GM19395 (cell line): ENCODE results near the gene AGTPBP1.

Experiments
- ATAC-seq: cut with Tn5 transposase; IDR thresholded peaks from one replicate; pipeline ENCODE4 v1.9.1; 2021; ENCODE audit warnings: mild to moderate bottlenecking, moderate library complexity; ENCODE audit not compliant: unreplicated experiment

AGTPBP1 gene

GRCh38 chr9:85508616-85509015, 233.1 kb downstream of the AGTPBP1 start:
- ATAC-seq, result no peak

DNA sequence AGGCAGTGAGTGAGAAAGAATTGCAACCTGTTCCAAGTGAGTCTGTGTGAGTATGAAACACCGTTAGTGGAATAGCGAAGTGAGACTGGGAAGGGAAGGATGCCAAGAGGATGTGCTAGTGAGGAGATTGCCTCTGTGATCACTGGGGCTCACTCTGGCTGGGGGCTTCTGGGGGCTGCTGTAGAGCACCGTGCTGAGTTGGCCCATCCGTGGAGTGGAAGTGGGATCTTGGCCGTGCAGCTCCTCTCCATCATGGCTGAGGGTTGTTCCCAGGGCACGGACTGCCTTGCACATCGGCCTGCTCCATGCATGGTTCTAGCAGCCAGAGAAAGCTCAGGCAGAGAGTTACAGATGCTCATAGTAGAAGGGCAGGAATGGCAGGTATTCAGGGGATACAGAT, 236.1 kb downstream of the AGTPBP1 start:
- ATAC-seq, result no peak

- ATAC-seq, result no peak
These were observed 238.7 kb downstream of the AGTPBP1 start for GRCh38 chr9:85502815-85503655.

- no peak for ATAC-seq
These were observed 239.9 kb downstream of the AGTPBP1 start for GRCh38 chr9:85501882-85502281.

GRCh38 chr9:85501456-85501855, 240.3 kb downstream of the AGTPBP1 start:
- no peak for ATAC-seq
